Activated CD4-positive, alpha-beta T cell treated with anti-CD3 and anti-CD28 coated beads, Interleukin-2, amount 50 U/mL, for 4 hours (primary cell): ENCODE results near the gene LARP4B.

Experiments used
- DNase-seq, 2 experiments: peaks; one replicate each; pipeline ENCODE4 v3.0.0-alpha.2; 2020

LARP4B gene

DNA sequence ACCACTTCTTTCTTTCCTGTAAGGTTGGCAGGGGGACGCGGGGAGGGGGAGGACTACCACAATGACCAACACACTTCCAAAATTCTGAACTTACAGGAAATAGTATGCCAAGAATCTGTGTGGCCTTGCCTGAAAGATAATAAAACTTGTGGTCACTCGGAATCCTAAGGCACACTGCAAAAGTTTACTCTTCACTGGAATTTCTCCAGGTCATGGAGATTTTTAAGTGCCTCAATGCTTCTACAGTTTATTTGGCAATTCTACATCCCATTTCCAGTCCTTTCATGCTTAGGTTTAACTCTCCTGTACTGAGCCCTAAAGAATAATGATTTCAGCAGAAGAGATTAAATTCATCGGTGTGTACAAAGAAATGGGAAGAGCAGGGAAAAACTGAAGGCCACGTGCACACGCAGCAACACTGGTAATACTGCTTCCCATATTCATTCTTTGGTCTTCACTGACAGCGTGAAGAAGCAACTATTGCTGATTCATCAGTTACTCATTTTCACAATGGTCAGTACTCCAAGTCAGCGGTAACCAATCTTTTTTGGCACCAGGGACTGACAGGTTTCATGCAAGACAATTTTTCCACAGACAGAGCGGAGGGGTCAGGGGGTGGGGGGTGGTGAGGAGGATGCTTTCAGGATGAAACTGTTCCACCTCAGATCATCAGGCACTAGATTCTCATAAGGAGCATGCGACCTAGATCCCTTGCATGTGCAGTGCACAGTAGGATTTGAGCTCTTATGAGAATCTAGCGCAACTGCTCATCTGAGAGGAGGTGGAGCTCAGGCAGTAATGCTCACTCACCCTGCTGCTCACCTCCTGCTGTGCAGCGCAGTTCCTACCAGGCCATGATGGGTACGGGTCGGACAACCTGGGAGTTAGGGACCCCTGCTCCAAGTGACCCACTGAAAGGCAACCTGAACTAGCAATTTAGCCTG lies 9.8 kb downstream of the LARP4B start:
- DNase-seq: no peak

- no peak for DNase-seq
These were observed 11.1 kb downstream of the LARP4B start for GRCh38 chr10:920450-920849.

- no peak for DNase-seq
These were observed 12.0 kb downstream of the LARP4B start for GRCh38 chr10:919481-919880.

GRCh38 chr10:917999-918398 lies 13.5 kb downstream of the LARP4B start:
- no peak for DNase-seq

- DNase-seq: no peak
These were observed 14.1 kb downstream of the LARP4B start for GRCh38 chr10:917416-917720.

DNA sequence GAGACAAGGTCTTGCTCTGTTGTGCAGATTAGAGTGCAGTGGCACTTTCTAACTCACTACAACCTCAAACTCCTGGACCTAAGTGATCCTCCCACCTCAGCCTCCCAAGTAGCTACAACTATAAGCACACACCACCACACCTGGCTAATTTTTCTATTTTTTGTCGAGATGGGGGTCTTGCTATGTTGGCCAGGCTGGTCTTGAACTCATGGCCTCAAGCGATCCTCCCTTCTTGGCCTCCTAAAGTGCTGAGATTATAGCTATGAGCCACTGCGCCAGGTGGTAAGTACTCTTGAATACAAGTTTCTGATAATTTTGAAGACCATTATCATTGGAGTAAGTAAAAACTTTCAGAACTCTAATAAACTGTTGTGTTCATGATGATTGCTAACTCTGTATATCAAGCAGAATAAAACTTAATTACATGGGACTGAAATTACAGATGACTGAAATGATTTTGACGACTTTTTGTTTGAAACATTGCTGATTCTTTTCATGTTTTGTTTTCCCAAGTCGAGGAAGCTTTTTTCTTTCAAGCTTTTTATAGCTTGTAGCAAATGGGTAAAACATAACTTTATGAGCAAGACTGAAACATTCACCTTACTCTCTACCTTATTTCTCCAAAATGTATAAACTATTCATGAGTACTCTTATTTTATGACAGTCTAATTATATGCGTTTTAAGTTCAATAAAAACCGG lies 14.6 kb downstream of the LARP4B start:
- DNase-seq: no peak

GRCh38 chr10:909831-910230 lies 21.7 kb downstream of the LARP4B start:
- no peak for DNase-seq

DNA sequence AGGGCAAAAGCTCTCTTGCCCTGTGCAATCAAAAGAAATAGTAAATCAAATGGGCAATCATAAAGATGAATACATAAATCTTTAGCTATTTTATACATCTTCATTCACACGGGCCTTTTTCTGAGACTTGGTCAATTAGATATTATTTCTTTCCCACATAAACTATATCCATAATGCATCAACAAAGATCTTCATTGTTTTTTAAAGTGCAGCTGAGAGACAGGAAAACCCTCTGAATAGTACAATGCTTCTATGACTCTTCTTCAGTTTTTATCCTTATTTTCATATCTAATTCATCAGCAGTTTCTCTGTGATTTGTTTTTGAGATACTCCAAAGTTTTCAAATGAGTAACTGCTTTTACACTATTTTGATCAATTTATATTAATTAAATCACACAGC lies 25.5 kb downstream of the LARP4B start:
- no peak for DNase-seq

- DNase-seq: no peak
These were observed 26.0 kb downstream of the LARP4B start for GRCh38 chr10:905503-905902.

DNA sequence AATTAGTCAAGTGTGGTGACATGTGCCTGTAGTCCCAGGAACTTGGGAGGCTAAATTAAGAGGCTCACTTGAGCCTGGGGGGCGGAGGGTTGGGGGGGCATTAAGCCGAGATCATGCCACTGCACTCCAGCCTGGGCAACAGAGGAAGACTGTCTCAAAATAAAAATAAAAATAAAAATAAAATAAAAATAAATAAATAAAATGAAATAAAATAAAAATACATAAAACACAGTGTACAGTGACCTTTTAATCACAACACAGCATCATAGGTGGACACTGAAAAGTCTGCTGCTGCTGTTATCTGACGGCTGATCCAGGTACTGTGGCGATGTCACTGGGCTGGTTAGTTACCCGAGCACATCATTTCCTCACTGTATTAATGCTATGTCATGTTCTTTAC lies 27.1 kb downstream of the LARP4B start:
- DNase-seq: no peak

- no peak for DNase-seq
These were observed 33.4 kb downstream of the LARP4B start for GRCh38 chr10:898141-898540.

DNA sequence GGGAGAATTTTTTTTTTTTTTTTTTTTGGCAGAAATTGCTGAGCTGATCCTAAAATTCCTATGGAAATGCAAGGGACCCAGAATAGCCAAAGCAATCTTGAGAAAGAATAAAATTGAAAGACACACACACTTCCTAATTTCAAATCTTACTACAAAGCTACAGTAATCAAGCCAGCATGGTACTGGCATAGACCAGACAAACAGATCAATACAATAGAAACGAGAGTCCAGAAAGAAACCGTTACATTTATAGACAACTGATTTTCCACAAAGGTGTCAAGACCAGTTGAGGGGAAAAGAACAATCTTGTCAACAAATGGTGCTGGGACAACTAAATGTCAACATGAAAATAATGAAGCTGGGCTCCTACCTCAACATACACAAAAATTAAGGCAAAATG lies 34.5 kb downstream of the LARP4B start:
- no peak for DNase-seq

- no peak for DNase-seq
These were observed 36.2 kb downstream of the LARP4B start for GRCh38 chr10:895324-895723.

DNA sequence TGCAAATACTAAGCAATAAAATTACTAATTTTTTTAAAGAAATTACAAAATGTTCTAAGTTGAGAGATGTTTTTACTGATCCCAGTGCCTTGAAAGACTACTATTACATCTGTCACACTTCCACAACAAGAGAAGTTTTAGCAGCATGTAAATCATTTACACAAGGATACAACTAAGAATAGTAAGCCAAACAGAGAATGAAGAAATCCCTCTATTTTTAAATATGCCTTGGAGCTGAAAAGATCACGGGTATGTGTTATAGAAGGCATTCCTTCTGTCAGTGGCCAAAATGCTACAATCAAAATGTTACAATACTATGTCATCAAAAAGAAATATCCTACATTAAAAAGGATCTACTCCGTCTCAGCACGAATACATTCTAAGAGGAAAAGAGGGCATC lies 52.6 kb downstream of the LARP4B start:
- no peak for DNase-seq

- no peak for DNase-seq
These were observed 53.2 kb downstream of the LARP4B start for GRCh38 chr10:878333-878759.

GRCh38 chr10:876438-876837 lies 55.1 kb downstream of the LARP4B start:
- no peak for DNase-seq

GRCh38 chr10:873020-873419 lies 58.5 kb downstream of the LARP4B start:
- no peak for DNase-seq

DNA sequence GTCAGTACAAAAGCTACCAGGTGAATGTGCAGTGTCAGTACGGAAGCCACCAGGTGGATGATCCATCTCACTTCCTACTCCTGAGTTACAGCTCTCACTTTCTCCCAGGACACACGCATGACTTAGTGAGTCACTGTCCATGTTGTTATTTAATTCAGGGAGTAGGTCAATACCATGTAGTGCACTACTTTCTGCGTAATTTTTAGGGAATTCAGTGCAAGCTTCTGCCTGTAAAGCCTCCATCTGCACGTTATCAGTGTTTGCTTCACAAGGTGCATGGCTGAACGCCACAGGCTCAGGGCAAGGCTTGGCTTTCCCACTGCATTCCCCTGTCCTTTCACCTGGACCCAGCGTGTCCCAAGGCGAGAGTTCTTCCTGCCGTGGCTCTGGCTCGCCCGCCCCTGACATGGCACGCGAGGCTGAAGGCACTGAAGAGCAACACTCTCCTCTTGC lies 59.5 kb downstream of the LARP4B start:
- no peak for DNase-seq

- no peak for DNase-seq
These were observed 60.8 kb downstream of the LARP4B start for GRCh38 chr10:870564-871166.

GRCh38 chr10:869171-869570 lies 62.3 kb downstream of the LARP4B start:
- DNase-seq: no peak

DNA sequence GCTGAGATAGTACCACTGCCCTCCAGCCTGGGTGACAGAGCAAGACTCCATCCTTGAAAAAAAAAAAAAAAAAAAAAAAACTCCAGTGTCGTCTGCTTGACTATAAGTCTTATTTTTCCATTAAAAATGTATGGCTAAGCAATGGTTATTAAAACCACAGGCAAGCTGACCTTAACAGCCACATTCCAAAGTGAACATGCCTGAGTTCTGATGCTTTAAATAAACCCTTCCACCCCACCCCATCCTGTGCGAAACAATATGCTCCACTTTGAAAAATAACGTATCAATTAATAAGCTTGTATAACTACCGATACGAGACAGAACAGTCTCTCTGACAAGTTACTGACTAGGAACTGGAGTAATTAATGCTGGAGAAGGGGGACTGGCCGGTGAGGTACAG lies 63.7 kb downstream of the LARP4B start:
- DNase-seq: no peak

DNA sequence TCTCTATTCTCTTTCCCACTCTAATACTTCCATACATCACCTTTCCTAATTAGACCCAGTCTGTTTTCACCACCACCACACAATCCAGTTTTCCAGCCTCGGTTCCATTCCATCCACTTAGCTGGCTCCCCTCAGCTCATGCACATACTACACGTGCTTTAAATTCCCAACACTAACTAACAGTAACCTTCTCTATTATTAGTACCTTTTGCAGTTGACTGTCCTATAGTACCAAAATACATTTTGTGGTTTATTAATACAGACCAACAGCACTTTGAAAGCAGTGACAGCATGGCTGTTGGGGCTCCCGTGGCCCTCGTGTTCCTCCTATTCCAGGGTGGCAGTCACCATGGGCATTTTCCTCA lies 64.9 kb downstream of the LARP4B start:
- no peak for DNase-seq

GRCh38 chr10:865924-866576 lies 65.5 kb downstream of the LARP4B start:
- no peak for DNase-seq

DNA sequence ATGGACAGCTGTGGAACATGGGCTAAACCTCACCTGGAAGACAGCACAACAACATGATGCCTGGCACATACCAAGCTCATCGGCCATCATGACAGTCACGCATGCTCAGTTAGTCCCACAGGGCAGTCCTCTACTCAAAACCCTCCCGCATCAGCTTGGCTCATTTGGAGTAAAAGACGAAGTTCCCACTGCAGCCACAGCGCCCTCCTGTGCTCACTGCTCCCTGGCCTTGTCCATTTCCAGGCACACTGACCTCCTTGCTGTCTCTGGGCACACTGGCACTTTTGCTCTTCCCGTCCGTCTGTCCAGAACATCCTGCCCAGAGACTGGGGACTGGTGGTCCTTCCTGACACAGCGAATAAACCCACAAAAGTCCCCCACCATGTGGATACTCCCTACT lies 66.2 kb downstream of the LARP4B start:
- no peak for DNase-seq
